ENCODE data around the gene MED9.

Gene MED9

DNA sequence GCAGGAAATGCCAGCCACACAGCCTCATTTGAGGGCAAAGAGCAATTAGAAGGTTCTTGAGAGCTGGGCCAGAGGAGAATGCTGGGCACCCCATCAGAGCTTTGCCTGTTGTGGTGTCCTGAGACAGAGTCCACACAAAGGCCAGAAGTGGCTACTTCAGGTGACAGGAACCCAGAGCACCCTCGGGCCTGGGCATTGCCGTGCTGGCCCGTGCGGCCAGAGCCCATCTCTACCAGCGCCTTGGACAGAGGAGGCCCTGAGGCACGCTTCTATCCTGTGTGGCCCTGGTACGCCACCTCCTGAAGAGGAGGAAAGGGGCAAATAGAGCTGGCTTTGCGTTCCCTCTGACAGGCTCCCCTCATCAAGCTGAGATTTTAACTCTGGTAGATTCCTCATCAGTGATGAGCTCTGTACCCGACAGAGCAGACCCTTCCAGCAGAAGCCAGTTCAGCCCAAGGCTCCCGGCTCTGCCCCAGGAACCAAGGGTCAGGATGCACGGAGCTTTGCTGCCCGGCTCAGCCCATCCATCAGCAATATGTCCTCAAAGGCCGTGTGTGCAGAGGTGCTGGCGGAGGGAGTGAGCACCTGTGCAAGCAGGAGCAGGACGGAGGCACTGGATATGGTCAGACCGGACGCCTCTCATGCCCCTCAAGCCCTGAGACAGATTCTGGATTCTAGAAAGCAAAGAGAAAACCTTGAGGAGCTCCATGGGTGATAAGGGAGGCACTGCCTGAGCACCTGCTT is 22.8 kb downstream of the MED9 start:
- Histone ChIP-seq H3K27me3 (ENCODE audit: control insufficient read depth, insufficient read depth, low read length) (peaks cover 11% of the 10 kb centered on the region), H3K4me1 (ENCODE audit: control insufficient read depth, insufficient read depth, low read length) (peaks cover 3% of the 10 kb centered on the region), H3K9ac (ENCODE audit: low read depth, low read length) (no peak overlapping the region), H3K36me3 (ENCODE audit: control insufficient read depth, insufficient read depth, low read length) (no peaks in the 10 kb centered on the region), H3K4me3 (ENCODE audit: low read depth, low read length) (no peak overlapping the region), H3K9me3 (ENCODE audit: control insufficient read depth, insufficient read depth, low read length) (no peaks in the 10 kb centered on the region)

DNA sequence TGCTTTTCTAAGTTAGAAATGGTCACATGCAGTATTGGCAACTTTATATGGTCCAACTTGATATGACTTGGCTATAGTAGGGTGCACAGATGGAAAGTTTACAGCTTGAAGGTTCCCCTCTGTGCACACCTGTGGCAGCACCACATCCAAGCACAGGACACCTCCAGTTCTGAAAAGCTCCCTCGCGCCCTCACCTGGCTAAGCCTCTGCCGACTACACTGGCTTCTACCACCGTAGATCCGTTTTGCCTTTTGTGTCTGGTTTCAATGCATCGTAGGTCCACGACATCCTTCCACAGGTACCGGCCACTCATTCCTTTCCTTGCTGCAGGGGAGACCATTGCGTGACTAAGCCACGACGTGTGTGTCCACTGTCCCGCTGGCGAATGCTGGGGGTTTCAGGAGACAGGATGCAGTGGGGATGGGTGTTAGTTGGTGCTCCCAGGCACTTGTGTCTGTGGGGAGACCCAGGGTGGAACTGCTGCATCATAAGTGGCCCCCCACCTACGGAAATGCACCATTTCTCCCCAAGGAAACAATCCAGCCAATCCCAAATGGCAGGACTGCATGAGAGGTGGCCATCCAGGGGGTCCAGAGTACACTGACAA is 24.3 kb downstream of the MED9 start:
- H3K4me1 ChIP-seq (ENCODE audit: control insufficient read depth, insufficient read depth, low read length): no peaks in the 10 kb centered on the region
- no peaks in the 10 kb centered on the region for H3K9me3 ChIP-seq (ENCODE audit: control insufficient read depth, insufficient read depth, low read length)
- H3K9ac ChIP-seq (ENCODE audit: low read depth, low read length): no peak overlapping the region
- H3K4me3 ChIP-seq (ENCODE audit: low read depth, low read length): no peak overlapping the region
- no peaks in the 10 kb centered on the region for H3K36me3 ChIP-seq (ENCODE audit: control insufficient read depth, insufficient read depth, low read length)
- H3K27me3 ChIP-seq (ENCODE audit: control insufficient read depth, insufficient read depth, low read length): no peaks in the 10 kb centered on the region

DNA sequence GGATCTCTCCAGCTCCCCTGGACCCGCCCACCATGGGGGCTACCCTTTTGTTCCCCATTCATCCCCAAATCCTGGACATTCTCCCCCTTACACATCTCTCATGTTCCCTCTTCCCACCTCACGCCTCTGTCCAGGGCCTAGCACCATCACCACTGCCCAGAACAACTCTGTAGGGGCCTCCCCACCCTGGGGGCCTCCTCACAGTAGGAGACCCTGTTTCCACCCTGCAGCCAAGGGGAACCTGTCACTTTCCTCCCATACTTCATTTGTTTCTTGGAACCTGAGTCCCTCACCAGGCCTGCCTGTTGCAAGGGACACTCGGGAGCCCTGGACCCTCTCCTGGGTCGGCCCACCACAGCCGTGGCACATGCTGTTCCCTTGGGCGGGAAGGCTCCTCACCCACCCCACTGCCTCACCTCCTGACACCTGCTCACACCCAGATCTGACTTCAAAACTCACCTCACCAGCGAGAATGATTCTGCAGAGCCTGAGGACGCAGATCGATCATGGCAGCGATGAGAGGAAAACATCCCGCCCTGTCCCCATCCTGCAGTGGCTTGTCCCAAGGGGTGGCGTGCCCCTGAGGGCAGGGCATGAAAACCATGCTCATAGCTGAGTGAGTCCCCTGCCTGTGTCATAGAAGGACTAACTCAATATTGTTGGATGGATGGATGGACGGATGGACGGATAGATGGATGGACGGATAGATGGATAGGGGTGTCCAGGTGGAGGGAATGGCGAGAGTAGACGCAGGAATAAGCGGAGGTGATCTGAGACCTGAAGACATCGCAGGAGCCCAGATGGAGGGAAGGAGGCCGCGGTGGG is 26.2 kb downstream of the MED9 start:
- Histone ChIP-seq H3K9ac (ENCODE audit: low read depth, low read length) (peak overlapping the region; percentile 37), H3K4me3 (ENCODE audit: low read depth, low read length) (no peak overlapping the region), H3K4me1 (ENCODE audit: control insufficient read depth, insufficient read depth, low read length) (no peaks in the 10 kb centered on the region), H3K9me3 (ENCODE audit: control insufficient read depth, insufficient read depth, low read length) (no peaks in the 10 kb centered on the region), H3K36me3 (ENCODE audit: control insufficient read depth, insufficient read depth, low read length) (no peaks in the 10 kb centered on the region), H3K27me3 (ENCODE audit: control insufficient read depth, insufficient read depth, low read length) (no peaks in the 10 kb centered on the region)

DNA sequence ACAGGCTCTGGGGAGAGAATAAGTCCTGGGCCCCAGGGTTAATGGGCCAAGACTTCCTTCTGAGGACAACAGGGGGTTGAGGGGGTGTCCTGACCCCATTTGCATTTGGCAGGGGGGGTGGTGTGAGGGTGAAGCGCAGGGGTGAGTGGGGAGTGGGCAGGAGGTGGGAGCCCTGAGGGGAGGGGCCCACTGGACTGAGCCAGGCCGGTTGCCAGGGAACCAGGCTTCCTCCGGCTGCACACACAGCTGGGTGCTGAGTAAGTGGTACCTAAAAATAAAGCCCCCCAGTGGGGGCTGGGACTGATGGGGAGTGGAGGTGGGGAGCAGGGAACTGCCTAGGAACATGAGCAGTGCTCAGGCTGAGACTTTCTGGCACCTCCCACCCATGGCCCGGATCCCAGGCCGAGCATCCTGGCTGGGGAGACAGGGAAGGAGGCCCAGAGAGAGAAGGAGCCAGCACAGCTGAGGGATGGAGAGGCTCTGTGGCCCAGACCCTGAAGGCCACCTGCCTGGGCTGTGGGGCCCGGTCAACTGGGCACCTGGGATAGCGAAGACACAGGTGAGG is 26.8 kb downstream of the MED9 start:
- Histone ChIP-seq H3K9me3 (ENCODE audit: control insufficient read depth, insufficient read depth, low read length) (no peaks in the 10 kb centered on the region), H3K36me3 (ENCODE audit: control insufficient read depth, insufficient read depth, low read length) (no peaks in the 10 kb centered on the region), H3K4me1 (ENCODE audit: control insufficient read depth, insufficient read depth, low read length) (no peaks in the 10 kb centered on the region), H3K4me3 (ENCODE audit: low read depth, low read length) (no peak overlapping the region), H3K27me3 (ENCODE audit: control insufficient read depth, insufficient read depth, low read length) (no peaks in the 10 kb centered on the region), H3K9ac (ENCODE audit: low read depth, low read length) (no peak overlapping the region)

DNA sequence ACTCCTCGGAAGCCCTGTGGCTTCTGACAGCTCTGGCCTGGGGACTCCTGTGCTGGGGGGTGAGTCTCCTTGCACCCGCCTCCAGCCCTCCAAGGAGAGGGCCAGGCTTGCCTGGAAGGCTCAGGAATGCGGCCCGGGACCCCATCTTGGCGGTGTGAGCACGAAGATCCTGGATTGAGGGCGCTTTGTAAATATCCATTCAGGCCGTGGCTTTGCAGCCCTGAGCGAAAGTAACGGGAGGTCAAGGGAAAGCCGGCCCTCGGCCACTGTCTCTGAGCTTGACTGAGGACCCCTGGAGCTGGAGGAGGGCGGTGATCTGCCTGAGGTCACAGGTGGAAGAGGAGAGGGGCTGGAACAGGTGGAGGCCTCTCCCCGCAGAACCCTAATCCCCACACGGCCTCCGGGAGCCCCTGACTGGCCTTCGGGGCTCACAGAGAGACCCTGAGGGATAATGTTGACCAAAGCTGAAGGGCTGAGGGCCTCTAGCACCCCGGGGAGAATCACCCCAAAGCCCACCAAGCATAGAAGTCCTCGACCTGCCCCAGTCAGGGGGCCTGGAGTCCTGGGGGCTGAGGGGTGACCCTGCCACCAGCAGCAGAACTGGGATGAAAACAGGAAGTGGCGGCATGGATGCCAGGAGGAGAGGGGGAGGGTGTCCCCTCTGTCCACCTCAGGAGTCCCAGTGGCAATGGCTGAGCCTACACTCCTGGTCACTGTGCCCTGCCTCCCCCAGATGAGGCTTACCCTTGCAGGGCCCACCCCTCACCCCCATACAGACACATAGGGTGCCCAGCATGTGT is 27.7 kb downstream of the MED9 start:
- no peaks in the 10 kb centered on the region for H3K4me1 ChIP-seq (ENCODE audit: control insufficient read depth, insufficient read depth, low read length)
- no peak overlapping the region for H3K9ac ChIP-seq (ENCODE audit: low read depth, low read length)

DNA sequence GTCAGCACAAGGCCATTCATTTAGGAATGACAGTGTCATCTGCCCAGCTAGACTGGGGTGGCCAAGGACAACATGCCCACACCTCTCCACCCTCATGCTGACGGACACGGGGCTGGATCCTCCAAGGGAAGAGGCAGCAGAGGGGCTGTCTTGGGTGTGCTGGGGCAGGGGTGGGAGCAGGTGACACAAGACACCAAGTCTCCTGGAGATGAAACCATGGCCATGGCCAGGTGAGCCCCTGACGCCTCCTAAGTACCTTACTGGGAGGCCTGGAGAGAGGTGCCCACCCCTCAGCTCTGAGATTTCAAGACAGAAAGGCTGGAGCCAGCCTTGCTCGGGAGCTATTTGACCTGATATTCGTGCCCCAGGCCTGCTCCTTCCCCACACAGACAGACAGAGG is 28.4 kb downstream of the MED9 start:
- no peaks in the 10 kb centered on the region for H3K9me3 ChIP-seq (ENCODE audit: control insufficient read depth, insufficient read depth, low read length)
- no peaks in the 10 kb centered on the region for H3K4me1 ChIP-seq (ENCODE audit: control insufficient read depth, insufficient read depth, low read length)
- H3K27me3 ChIP-seq (ENCODE audit: control insufficient read depth, insufficient read depth, low read length): no peaks in the 10 kb centered on the region
- H3K9ac ChIP-seq (ENCODE audit: low read depth, low read length): no peak overlapping the region
- no peaks in the 10 kb centered on the region for H3K36me3 ChIP-seq (ENCODE audit: control insufficient read depth, insufficient read depth, low read length)
- H3K4me3 ChIP-seq (ENCODE audit: low read depth, low read length): no peak overlapping the region

More for the DNA sequence above, 27.7 kb downstream of the MED9 start:
- H3K36me3 ChIP-seq (ENCODE audit: control insufficient read depth, insufficient read depth, low read length): no peaks in the 10 kb centered on the region
- no peaks in the 10 kb centered on the region for H3K27me3 ChIP-seq (ENCODE audit: control insufficient read depth, insufficient read depth, low read length)
- no peak overlapping the region for H3K4me3 ChIP-seq (ENCODE audit: low read depth, low read length)
- H3K9me3 ChIP-seq (ENCODE audit: control insufficient read depth, insufficient read depth, low read length): no peaks in the 10 kb centered on the region

DNA sequence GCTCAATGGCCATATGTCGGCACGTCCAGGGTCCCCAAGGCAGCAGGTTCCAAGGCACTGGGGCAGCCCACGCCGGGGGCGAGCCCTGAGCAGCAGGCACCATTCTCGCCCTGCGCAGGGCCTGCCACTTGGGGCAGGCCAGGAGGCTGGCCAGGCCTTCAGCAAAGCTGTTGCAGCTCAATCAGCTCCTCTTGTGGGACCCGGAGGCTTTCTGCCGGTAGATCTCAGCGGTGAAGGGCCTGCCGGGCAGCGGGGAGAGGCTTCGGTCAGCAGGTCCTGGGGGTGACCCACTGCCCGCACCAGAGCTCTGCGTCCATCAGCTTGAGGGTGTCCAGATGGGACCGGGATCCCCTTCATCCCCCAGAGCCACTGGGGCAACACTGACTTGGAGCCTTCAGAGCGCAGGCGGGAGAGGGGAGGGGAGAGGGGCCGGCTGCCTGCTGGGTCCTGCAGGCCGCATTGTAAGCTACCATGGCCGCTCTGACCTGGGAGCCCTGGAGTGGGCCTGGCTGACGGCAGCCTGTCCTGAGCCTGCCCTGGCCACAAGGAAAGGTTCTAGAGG is 28.9 kb downstream of the MED9 start:
- Histone ChIP-seq H3K4me3 (ENCODE audit: low read depth, low read length) (no peak overlapping the region), H3K9me3 (ENCODE audit: control insufficient read depth, insufficient read depth, low read length) (no peaks in the 10 kb centered on the region), H3K27me3 (ENCODE audit: control insufficient read depth, insufficient read depth, low read length) (no peaks in the 10 kb centered on the region), H3K9ac (ENCODE audit: low read depth, low read length) (no peak overlapping the region), H3K36me3 (ENCODE audit: control insufficient read depth, insufficient read depth, low read length) (no peaks in the 10 kb centered on the region), H3K4me1 (ENCODE audit: control insufficient read depth, insufficient read depth, low read length) (no peaks in the 10 kb centered on the region)

DNA sequence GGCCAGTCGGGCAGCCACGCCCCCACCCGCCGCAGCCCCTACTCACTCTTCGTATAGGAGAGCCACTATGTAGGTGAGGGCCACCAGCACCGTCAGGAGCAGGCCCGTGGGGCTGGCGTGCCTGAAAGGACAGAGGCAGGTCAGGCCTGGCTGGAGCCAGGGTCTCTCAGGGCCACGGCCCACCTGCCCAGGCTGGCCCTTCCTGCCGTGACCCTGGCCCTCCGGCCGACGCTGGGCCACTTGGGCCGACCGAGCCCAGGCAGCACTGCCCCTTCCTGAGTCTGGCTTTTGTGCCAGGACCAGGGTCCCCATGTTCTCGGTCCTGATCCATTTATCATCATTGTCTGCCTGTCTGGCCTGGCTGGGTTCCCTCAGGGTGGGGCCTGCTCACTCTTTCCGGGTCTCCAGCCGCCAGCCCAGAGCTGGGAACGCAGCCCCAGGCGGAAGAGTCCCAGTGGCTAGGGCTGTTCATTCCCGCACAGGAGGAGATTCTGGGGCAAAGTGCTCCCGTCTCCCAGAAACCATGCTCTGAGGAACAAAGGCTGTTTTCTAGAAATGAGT is 29.5 kb downstream of the MED9 start:
- H3K9ac ChIP-seq (ENCODE audit: low read depth, low read length): no peak overlapping the region
- no peaks in the 10 kb centered on the region for H3K4me1 ChIP-seq (ENCODE audit: control insufficient read depth, insufficient read depth, low read length)

DNA sequence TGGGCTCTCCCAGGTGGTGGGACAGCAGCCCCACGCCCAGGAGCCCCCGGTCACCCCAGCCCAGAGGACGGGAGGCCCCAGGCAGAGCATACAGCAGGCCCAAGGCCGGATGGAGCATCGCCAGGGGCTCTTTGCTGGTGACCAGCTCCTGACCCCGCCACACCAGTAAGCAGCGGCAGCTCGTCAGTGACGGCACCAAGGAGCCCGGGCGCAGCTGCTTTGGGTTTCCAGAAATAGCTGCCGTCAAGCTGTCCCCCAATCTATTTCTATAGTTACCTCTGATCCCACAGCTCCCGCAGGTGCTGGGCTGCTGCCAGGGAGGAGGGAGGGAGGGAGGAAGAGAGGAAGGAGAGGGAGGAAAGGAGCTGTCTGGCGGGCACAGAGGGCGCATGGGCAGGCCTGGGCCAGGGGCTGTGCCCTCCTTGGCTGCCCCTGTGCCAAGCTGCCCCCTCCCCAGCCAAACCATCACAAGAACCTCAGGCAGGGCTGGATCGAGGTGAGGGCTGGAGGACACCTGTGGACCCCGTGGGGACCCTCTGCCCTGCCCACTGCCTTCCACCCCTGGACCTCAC is 30.2 kb downstream of the MED9 start:
- H3K36me3 ChIP-seq (ENCODE audit: control insufficient read depth, insufficient read depth, low read length): no peaks in the 10 kb centered on the region
- no peaks in the 10 kb centered on the region for H3K27me3 ChIP-seq (ENCODE audit: control insufficient read depth, insufficient read depth, low read length)
- no peak overlapping the region for H3K9ac ChIP-seq (ENCODE audit: low read depth, low read length)
- no peak overlapping the region for H3K4me3 ChIP-seq (ENCODE audit: low read depth, low read length)
- H3K9me3 ChIP-seq (ENCODE audit: control insufficient read depth, insufficient read depth, low read length): no peaks in the 10 kb centered on the region
- no peaks in the 10 kb centered on the region for H3K4me1 ChIP-seq (ENCODE audit: control insufficient read depth, insufficient read depth, low read length)

More for the DNA sequence above, 29.5 kb downstream of the MED9 start:
- Histone ChIP-seq H3K9me3 (ENCODE audit: control insufficient read depth, insufficient read depth, low read length) (no peaks in the 10 kb centered on the region), H3K36me3 (ENCODE audit: control insufficient read depth, insufficient read depth, low read length) (no peaks in the 10 kb centered on the region), H3K27me3 (ENCODE audit: control insufficient read depth, insufficient read depth, low read length) (no peaks in the 10 kb centered on the region), H3K4me3 (ENCODE audit: low read depth, low read length) (no peak overlapping the region)

DNA sequence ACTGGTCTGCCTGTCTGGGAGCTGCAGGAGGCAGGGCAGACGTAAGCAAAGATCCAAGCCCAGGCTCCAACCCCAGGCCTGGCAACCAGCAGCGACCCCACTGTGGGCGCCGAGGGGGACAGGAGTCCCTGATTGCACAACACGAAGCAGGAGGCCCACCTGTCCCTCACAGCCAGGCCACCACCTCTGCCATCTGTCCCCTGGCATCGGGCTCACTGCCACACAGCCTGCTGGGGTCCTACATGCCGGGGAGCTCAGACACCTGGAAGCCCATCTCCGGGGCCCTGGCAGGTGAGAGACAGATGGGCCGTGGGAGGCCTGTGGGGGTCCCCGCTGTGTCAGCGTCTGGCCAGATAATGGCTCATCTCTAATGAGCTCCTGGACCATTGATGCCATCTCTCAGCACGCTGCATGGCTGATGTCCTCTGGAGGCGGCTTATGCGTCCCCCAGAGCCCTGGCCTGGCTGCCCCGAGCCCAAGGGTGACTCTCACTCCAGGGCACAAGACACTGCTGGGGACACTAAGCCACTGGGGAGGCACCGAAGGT is 30.7 kb downstream of the MED9 start:
- no peaks in the 10 kb centered on the region for H3K9me3 ChIP-seq (ENCODE audit: control insufficient read depth, insufficient read depth, low read length)
- H3K9ac ChIP-seq (ENCODE audit: low read depth, low read length): no peak overlapping the region
- H3K4me1 ChIP-seq (ENCODE audit: control insufficient read depth, insufficient read depth, low read length): no peaks in the 10 kb centered on the region
- H3K36me3 ChIP-seq (ENCODE audit: control insufficient read depth, insufficient read depth, low read length): no peaks in the 10 kb centered on the region
- no peak overlapping the region for H3K4me3 ChIP-seq (ENCODE audit: low read depth, low read length)
- H3K27me3 ChIP-seq (ENCODE audit: control insufficient read depth, insufficient read depth, low read length): no peaks in the 10 kb centered on the region
